ENCODE measurements around the gene CHMP1A.
"Not testable (repeated sequence)": the region's sequence is repeated elsewhere in the genome, so short reads cannot be mapped to it uniquely, and the experiment has no call there.

Gene CHMP1A

DNA sequence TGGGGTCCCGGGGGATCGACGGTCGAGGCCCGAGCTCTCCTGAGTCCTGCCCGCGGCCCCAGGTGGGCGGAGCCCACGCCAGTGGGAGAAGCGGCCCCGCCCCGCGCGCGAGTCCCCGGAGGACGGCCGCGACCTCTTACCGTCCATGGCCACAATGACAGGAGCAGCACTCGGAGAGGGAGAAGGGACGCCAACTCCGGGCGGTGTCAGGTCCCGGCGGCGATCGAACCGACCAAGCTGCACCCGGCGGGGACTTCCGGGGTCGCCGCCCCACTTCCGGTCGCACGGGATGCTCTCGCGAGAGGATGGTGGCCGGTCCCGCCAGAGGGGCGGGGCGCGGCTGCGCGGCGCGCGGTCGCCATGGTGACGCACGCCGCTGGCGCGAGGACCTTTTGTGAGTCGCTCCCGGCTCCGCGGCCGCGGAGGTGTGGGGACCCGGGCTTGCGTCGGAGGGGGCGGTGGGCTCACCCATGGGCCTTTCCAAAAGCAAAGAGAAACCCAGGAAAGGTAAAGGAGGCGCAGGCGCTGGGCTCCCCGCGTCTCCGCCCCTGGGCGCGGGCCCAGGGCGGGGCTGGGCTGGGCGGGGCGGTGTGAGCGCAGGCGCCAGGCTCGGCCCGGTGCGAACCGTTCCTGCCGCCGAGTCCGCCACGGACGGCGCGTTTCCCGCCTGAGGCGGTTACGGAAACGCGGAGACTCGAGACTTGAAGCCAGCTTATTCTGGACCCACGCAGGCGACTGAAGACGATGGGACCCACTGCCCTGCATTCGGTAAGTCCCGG, at the start of gene CHMP1A, which contains the start of gene SPATA33:
Gene CHMP1A, minus strand, starts transcription at position 267 of the 779 bp plus-strand sequence. Its CDS starts 120 bp downstream, at position 147.
Gene SPATA33, plus strand, starts transcription at position 395 of the 779 bp plus-strand sequence. Its CDS starts 76 bp downstream, at position 471.
- DNase-seq = peak; percentile 83

DNA sequence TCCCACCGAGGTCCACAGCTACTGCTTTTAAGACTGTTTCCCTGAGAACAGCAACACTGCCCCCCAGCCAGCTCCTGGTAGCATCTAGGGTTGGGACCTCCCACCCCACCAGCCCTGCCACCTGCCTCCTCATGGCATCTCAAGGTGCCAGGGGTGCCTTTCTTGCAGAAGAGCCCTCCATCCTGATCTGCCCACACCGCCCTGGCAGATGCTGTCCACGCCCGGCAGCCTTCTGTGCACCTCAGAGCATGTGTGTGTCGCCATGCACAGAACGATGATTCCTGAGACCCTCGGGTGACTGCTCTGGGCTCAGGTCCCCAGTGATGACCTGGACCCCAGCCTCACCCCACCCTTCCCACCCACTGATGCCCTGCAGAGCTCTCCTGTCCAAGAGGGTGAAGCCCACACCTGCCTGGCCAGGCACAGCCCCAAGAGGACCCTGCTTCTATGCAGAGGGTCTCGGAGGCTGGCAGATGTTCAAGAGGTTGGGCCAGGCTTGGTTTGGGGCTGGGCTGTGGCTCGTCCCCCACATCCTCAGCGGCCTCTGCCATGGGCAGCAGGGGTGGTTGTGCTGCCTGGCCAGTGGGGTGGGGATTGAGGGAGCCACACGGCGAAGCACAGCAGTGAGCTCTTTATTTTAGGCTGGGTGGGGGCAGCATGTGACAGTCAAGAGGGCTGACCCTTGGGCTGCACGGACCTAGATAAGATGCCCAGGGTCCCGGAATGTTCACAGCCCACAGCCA, 49.2 kb upstream of the CHMP1A start:
- DNase-seq = no peak

DNA sequence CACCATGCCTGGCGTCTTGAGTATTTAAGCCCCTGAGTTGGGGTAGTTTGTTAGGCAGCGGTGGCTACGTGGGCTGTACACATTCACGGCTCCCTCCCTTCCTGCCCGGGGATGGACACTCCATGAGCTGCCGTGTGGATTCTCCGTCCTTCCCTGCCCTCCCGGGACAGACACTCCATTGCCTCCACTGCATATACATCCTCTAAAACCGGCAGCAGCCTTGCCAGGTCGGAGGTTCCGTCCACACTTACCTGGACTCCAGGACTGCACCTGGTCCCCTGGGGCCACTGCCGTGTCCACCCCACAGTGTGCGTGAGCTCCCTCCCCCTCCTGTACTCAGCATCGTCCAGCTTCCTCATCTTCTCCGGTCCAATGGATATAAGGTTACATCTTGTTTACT, 47.5 kb upstream of the CHMP1A start:
- DNase-seq = no peak

DNA sequence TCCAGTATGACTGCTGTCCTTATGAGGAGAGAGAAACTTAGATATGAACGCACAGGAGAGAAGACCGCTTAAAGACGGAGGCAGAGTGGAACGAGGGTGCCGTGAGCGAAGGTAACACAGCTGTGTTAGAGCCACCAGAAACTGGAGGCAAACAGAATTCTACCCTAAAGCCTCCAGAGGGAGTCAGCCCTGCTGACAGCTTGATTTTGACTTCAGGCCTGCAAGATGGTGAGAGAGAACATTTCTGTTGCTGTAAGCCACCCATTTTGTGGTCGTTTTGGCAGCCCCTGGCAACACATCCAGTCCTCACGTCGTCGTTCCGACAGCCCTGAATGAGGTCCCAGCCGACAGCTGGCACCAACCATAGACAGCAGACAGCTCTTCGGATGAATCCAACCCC, 46.8 kb upstream of the CHMP1A start:
- DNase-seq = no peak

DNA sequence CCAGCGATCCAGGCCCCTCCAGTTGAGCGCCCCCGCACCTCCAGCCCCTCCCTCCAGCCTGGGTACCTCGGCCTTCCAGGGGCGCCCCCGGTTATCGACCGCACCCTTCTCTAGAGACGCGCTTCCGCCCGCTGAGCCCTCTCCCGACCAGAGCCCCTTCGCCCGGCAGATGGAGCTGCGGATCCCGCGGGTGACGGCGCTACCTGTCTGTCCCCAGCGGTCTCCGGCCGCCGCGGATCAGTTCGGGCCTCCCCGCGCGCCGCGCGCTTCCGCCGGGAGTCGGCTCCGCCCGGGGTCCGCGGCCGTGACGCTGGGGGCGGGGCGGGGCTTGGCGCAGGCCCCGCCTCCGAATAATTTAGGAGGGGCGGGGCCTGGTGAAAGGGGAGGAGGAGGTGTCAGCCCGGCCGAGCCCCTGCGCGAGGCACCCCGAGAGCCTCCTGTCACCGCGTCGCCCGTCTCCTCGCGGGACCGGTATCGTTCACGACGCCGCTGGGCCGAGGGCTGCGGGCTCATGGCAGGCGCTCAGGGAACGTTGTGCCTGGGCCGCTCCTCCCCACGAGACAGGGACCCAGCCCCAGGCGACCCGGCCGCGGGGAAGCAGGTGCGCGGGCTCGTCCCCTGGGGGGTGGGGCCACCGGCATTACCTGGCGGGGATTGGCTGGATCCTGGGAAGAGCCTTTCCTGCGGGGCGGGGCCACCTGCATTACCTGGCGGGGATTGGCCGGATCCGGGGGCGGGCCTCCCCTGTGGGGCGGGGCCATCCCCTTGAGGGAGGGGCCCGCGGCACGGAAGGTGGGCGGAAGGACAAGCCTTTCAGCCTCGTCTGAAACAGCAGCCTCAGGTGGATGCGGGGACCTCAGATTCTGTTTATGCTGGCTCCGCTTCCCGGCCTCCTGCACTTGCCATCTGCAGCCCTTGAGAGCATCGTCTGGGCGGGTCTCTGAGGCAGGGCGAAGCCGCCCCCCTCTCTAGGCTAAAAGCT, 44.2 kb upstream of the CHMP1A start, which contains the start of gene SPATA2L:
Gene SPATA2L, minus strand, starts transcription at position 281 of the 982 bp plus-strand sequence. CDS start 473 bp downstream, outside the sequence.
- DNase-seq = peak; percentile 95

DNA sequence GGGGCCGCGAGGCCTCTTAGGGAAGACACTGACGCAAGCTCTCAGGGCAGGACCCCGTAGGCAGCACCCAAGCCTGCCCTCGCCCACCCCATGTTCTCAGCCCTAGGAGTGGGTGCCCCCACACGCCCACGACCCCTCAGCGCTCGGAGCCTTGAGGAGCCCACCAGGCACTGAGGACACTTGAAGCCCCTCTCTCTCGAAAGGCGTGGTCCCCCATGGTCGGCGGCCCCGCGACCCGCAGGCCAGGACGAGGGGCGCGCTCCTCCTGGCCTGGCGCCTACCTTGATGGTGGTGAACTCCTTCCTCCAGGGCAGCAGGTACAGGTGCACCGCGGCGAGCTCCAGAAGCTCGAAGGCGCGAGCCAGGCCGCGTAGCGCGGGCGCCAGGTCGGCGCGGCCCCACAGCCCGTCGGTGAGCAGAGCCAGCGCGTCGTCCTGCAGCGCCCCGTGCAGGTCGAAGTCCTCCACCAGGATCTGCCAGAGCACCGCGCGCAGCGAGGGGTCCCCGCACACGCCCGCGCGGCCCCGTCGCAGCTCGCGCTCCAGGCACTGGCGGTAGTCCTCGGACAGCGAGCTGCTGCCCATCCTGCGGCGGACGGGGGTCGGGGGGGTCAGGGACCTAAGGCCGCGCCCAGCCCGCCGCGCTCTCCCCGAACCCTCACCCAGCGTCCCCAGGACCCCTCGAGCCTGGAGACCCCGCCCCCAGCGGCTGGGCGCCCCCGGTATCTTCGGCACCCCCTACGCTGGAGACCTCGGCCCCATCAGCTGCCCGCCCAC, 43.3 kb upstream of the CHMP1A start:
- peak; percentile 45 for DNase-seq

DNA sequence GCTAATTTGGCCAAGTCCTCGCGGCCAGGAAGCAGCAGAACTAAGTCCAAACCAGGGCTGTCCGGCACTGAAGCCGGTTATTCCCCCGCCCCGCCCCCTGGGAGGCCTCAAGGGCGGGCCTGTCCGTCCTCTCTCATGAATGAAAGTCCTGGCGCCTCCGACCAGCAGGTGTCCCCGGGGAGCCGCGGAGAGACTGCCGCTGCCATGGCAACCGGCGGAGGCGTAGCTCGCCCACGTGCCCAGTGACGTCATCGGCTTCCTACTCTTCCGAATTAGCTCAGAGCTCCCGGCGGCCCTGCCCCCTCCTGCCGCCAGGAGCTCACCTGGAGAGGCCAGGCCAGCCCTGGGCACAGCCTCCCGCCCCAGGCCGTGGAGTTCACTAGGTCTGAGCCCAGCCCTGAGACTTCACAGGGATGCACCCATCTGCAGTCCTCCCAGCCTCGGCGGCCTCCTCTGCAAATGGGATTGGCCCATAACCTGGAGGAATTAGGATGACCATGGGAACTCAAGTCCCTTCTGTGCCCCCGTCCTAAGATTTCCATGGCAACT, 42.7 kb upstream of the CHMP1A start:
- peak; percentile 96 for DNase-seq

DNA sequence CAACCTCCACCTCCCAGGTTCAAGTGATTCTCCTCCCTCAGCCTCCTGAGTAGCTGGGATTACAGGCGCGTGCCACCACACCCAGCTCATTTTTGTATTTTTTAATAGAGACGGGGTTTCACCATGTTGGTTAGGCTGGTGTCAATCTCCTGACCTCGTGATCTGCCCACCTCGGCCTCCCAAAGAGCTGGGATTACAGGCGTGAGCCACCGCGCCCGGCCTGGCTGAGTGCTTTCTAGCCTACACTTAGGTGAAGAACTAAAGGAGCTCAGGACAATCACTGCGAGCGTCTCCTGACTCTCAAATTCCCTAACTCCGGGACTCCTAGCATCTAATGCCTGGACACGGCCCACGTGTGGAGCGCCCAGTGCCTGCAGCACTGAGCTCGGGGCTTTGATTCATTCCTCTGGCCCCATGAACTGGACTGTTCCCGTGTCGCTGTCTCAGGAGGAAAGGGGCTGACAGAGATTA, 42.2 kb upstream of the CHMP1A start:
- not testable (repeated sequence) for DNase-seq

DNA sequence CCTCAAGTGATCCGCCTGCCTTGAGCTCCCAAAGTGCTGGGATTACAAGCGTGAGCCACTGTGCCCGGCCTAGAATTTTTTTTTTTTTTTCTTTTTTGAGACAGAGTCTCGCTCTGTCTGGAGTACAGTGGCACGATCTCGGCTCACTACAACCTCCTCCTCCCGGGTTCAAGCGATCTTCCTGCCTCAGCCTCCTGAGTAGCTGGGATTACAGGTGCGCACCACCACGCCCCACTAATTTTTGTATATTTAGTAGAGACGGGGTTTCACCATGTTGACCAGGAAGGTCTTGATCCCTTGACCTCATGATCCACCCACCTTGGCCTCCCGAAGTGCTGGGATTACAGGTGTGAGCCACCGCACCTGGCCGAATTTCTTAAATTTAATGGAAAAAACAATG, 41.2 kb upstream of the CHMP1A start:
- DNase-seq = not testable (repeated sequence)

DNA sequence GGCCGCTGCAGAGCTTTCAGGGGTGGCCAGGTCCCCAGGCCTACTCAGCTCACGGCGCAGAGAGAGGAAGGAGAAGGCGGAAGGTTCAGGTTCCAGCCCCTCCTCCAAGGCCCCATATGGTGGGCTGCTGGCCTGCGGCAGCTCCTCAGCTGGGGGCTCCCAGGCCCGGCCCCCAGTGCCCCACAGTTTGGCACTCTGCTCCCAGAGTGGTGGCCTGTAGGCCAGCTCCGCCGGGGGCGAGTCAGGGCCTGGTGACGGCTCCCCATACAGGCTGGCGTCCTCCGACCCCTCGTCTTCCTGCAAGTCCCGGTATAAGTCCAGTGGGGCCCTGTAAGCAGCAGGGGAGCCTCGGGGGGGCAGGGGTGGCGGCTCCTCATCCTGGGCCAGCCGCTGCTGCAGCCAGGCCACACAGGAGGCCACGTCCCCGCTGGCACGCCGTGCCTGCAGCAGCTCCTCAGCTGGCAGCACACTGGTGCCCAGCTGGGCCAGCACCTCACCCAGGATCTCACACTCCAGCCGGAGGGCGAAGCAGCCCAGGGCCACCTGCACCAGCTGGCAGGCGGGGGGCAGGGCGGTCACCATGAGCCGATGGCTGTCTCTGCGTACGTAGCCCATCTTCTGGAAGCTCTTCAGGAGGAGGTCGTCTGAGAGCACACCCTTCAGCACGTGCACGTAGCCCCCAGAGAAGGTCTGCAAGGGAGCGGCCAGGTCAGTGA, 40.3 kb upstream of the CHMP1A start:
- peak; percentile 49 for DNase-seq

DNA sequence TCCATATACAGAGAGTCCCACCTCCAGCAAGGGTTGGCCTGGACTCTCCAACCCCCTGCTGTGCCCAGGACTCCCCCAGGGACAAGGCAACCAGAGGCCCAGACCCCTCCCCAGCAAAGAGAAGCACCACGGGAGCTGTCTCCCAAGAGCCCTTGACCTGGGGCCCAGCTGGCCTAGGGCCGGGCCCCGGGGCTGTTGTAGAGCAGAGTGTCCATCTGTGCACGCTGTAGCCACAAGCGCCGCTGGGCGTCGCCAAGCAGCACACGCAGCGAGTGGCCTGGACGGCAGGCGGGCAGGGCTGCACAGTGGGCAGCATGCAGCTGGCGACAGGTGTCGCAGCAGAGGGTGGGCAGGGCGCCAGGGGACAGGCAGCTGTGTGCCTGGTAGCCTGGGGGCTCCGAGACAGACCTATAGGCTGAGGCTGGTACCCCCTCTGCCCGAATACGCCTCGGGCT, 39.7 kb upstream of the CHMP1A start:
- peak; percentile 78 for DNase-seq

DNA sequence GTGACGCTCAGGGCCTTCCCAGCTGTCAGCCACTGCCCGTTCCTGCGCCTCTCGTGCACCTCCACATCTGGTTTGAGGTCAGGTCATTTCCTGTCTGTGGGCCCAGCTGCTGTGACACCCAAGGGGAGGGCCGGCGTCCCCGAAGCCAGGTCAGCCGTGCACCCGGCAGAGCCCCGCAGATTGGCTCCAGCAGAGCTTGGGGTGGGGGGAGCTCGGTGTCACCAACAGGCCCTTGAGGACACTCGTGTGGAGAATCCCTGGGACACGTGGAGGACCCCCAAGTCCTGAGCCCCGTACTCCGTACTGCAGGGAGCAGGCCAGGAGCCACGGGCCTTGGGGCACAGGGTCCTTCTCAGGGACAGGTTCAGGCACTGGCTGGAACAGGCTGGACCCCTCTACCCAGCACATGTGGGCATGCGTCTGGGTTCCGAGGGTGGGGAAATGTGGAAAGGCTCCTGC, 39.2 kb upstream of the CHMP1A start:
- no peak for DNase-seq

DNA sequence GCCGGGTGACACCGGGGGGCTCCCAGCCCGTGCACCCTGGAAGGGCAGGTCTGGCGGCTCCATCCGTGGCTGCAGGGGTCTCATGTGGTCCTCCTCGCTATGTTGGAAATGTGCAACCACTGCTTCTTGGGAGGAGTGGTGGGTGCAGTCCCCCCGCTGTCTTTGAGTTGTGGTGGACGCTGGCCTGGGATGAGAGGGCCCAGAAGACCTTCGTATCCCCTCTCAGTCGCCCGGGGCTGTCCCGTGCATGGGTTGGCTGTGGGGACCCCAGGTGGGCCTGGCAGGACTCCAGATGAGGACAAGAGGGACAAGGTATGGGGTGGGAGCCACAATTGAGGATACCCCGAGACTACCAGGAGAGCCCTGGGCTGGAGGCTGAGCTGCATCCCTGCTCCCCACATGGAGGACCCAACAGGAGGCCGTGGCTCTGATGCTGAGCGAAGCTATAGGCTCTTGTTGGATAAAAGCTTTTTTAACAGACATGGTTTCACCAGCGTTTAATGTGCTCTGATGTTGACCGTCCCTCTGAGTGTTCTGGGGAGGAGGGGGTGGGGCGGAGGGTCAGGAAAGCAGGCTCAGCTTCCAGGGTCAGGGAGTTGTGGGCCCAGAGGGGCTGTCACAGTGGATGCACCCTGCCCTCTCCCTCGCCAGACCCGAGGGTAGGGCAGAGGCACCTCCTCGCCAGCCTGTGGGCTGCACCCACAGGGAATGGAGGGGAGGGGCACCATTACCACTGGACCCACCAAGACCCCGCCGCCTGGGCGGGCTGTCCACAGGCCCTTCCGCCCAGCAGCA, 38.6 kb upstream of the CHMP1A start:
- no peak for DNase-seq

DNA sequence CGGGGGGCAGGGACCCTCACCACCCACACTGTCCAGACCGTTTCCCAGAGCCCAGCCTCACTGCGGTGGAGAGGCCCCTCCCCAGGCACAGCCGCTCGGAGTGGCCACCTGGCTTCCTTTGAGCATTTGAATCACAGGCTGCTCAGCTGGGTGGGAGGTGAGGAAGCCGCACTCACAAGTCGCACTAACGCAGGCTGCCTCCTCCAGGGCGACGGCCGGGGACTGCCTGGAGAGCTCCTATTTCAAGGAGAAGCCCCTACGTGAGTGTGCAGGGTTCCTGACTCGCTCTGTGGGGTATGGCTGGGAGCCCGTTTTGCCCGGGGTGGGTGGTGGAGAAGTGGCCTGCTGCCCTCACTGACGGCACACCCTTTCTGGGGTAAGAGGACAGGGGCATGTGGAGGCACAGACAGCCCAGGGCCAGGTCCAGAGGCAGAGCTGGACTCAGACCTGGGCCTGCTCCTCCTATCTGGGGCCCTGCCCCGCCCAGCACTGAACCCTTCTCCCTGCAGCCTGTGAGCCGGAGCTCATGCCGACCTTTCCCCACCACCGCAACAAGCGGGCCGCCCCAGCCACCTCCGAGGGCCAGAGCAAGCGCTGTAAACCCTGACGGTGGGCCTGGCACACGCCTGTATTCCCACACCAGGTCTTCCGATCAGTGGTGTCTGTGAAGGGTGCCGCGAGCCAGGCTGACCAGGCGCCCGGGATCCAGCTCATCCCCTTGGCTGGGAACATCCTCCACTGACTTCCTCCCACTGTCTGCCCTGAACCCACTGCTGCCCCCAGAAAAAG, 37.8 kb upstream of the CHMP1A start:
- DNase-seq = no peak

DNA sequence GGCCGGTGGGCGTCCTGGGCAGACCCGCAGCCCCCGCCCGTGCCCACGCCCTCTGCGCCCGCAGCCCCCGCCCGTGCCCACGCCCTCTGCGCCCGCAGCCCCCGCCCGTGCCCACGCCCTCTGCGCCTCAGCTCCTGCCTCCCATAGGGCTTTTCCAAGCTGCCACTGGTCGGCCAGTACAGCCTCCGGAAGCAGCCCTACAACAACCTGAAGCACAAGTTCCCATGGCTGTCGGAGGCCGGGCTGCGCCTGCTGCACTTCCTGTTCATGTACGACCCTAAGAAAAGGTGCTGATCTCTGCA, 37.2 kb upstream of the CHMP1A start:
- DNase-seq = not testable (repeated sequence)

DNA sequence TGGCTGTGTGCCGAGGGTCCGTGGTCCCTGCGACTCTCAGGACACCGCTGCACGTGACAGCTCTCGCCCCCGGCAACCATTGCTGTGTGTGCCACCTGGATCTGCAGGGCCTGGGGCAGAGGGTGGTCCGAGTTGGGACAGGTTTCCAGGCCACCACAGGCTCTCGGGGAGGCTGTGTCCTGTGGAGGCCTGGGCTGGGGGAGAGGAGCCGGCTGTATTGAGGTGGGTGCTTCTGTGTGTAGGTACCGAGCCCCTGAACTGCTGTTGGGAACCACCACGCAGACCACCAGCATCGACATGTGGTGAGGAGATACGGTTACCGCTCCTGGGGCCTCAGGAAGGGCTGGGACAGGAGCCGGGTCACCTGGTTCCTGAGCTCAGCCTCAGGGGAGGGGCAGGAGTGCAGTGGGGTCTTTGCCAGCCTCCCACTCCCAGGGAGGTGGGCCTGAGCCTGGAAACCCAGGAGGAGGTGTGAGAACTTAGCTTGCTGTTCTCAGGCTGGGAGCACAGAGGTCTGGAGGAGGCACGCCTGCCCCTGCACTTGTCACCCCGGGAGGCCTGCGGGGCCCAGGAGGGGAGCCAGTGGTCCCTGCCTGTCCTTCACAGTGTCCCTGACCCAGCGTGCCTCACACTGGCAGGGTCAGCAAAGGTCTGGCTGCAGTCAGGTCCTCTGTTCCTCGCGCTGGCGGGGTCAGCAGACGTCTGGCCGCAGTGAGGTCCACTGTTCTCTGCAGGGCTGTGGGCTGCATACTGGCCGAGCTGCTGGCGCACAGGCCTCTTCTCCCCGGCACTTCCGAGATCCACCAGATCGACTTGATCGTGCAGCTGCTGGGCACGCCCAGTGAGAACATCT, 36.6 kb upstream of the CHMP1A start:
- DNase-seq = no peak

DNA sequence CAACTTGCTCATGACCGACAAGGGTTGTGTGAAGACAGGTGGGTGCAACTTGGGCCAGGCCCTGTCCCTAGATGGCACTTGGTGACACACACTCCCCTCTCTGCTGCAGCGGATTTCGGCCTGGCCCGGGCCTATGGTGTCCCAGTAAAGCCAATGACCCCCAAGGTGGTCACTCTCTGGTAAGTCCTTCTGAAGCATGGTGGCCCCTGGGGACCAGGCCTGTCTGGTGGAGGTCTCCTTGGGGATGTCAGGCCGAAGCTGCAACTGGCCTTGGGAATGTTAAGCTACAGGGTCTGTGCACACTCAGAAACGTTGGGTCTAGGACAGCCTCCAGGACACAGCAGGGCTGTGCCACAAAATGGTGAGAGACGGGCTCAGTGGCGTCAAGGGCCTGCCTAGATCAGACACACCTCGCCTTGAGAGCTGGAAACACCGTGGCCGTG, 35.8 kb upstream of the CHMP1A start:
- DNase-seq = no peak

All from NCI-H345 (cell line).